OCI-LY7 (cell line): ENCODE results near the gene B4GAT1. TPM values are rescaled to one million over a fixed set of nuclear protein-coding genes. Genes with fewer than 3 reads are reported as not detected.

ENCODE experiments used
- BruUV-seq: library from RNA; stranded (reverse); fragments of 400-500 nt; replicated peaks from 2 replicates; lab custom pipeline; 2021; lab: Mats Ljungman, UMichigan
- CTCF ChIA-PET: fragments of 300-600 bp; sonication (Branson Sonifier 250); formaldehyde crosslinking; loops from one replicate; lab custom pipeline; 2022; ENCODE audit warnings: antibody characterized with exemption; ENCODE audit not compliant: unreplicated experiment; lab: Charles Lee
- POLR2A ChIA-PET: fragments of 300-600 bp; sonication (Branson Sonifier 250); formaldehyde crosslinking; loops from one replicate; lab custom pipeline; 2022; ENCODE audit warnings: antibody characterized with exemption; lab: Charles Lee
- DNase-seq: peaks from one replicate; pipeline ENCODE4 v3.0.0-alpha.2; 2015; ENCODE audit warnings: low spot score
- H2AFZ ChIP-seq: fragments of 200-600 bp; sonication (generic), shearing (Covaris generic); 2 replicates; pipeline ENCODE4 v1.6.1; 2014; ENCODE audit warnings: mild to moderate bottlenecking, antibody characterized with exemption, low read length, moderate library complexity
- H3K27ac ChIP-seq: fragments of 200-600 bp; sonication (generic); 2 replicates; pipeline ENCODE4 v1.5.1; 2014; ENCODE audit warnings: mixed run types, low read depth, mild to moderate bottlenecking, moderate library complexity, low read length, inconsistent platforms; ENCODE audit not compliant: poor library complexity, severe bottlenecking
- H3K36me3 ChIP-seq: fragments of 200-600 bp; sonication (generic); 2 replicates; pipeline ENCODE4 v1.6.1; 2014; ENCODE audit warnings: mild to moderate bottlenecking, antibody characterized with exemption, low read length, moderate library complexity, mixed read lengths; ENCODE audit not compliant: insufficient read depth
- H3K4me1 ChIP-seq: fragments of 200-600 bp; sonication (generic); 2 replicates; pipeline ENCODE4 v1.5.1; 2014; ENCODE audit warnings: mild to moderate bottlenecking, low read length; ENCODE audit not compliant: insufficient read depth, poor library complexity, severe bottlenecking
- H3K4me2 ChIP-seq: fragments of 200-600 bp; sonication (generic); 2 replicates; pipeline ENCODE4 v1.6.1; 2014; ENCODE audit warnings: mild to moderate bottlenecking, low read length
- H3K4me3 ChIP-seq: fragments of 200-600 bp; sonication (generic); 2 replicates; pipeline ENCODE4 v1.5.1; 2014; ENCODE audit warnings: mild to moderate bottlenecking, low read depth, low read length; ENCODE audit not compliant: poor library complexity, severe bottlenecking
- H3K79me2 ChIP-seq: fragments of 200-600 bp; sonication (generic); 2 replicates; pipeline ENCODE4 v1.6.1; 2016; ENCODE audit warnings: low read depth, mild to moderate bottlenecking, low read length, moderate library complexity, mixed read lengths; ENCODE audit not compliant: insufficient read depth
- H3K9me2 ChIP-seq: fragments of 200-600 bp; sonication (generic); 2 replicates; pipeline ENCODE4 v1.6.1; 2016; ENCODE audit warnings: mild to moderate bottlenecking, low read length, mixed read lengths; ENCODE audit not compliant: insufficient read depth
- H3K9me3 ChIP-seq: fragments of 200-600 bp; sonication (generic); 2 replicates; pipeline ENCODE4 v1.6.1; 2014; ENCODE audit warnings: mild to moderate bottlenecking, mixed run types, low read length, mixed read lengths
- H4K20me1 ChIP-seq: fragments of 200-600 bp; sonication (generic); 2 replicates; pipeline ENCODE4 v1.6.1; 2014; ENCODE audit warnings: mild to moderate bottlenecking, antibody characterized with exemption, low read length, moderate library complexity, mixed read lengths; ENCODE audit not compliant: insufficient read depth
- CTCF ChIP-seq: fragments of 200-600 bp; sonication (generic); conservative IDR thresholded peaks from 2 replicates; pipeline ENCODE4 v1.5.1; 2014; ENCODE audit warnings: mild to moderate bottlenecking, antibody characterized with exemption, low read length, moderate library complexity, mixed read lengths
- EZH2phosphoT487 ChIP-seq: fragments of 200-600 bp; sonication (generic); IDR thresholded peaks from 2 replicates; pipeline ENCODE4 v1.6.1; 2018; ENCODE audit warnings: low read depth, borderline replicate concordance, mild to moderate bottlenecking, mixed run types, antibody characterized with exemption, low read length, moderate library complexity, mixed read lengths
- intact Hi-C: fragments of 100-400 bp; cut with micrococcal nuclease; formaldehyde crosslinking; loops from one replicate; pipeline ENCODE4 v1.10.0; 2022; ENCODE audit not compliant: unreplicated experiment
- total RNA-seq, 2 experiments: library from RNA; depleted of rRNA in 1 of 2; stranded (reverse); fragments of >200 nt in 1 of 2; shearing (Covaris generic) in 1 of 2; gene quantifications; 2 replicates each; pipeline ENCODE4 v1.2.3, GENCODE V29; 2014 to 2022

Gene B4GAT1
- total RNA-seq, 2 experiments from 2014 or later: 9.8 to 11.7 TPM

DNA sequence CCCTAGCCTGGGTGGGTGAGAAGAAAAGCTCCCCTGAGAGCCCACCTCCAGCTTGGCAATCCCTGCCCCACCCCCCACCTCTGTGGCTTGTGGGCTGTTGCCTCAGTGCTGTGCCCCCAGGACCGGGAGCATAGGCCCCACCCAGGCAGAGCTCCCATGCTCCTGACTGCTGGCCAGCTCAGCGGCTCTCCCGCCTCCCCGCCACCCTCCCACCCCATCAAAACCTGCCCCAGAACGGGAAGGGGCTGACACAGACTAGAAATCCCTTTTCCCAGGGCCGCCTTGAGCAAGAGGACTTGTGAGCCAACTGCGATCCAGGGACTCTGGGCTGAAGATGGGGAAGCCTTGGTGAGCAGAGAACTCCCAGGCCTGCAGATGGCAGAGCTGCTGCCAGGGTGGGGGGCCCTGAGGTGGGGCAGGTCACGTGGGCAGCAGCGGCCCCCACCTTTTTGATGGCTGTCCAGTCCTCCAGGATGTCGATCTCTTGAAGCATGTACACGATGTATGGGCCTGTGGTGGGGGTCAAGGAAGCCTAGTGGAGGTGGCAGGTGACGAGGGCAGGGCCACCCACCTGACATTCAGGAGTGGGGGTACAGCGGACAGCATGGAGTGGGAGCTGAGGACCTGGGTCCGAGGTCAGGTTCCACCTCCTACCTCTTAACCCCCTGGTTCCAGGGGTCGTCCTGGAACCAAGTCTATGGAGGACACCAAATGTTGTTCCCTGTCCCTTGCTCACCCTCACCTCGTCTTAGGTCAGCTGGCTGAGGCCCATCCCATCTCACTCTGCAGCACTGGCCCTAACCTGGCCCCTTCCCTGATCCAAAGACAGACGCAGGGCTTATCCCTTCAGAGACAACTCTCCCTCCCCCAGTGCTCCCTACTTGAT is 8.9 kb downstream of the B4GAT1 start:
- DNase-seq: no peak
- TF ChIP-seq EZH2phosphoT487 (no peak), CTCF (no peak)
- Histone ChIP-seq H3K4me2 (no peak overlapping the region), H3K27ac (no peak overlapping the region), H3K4me1 (peaks cover 16% of the 10 kb centered on the region), H3K79me2 (peaks cover 3% of the 10 kb centered on the region; the same call in 1 of the 2 replicates), H4K20me1 (no peaks in the 10 kb centered on the region), H3K4me3 (no peak overlapping the region), H3K9me3 (no peaks in the 10 kb centered on the region), H3K36me3 (peaks cover 51% of the 10 kb centered on the region), H3K9me2 (no peaks in the 10 kb centered on the region), H2AFZ (no peak overlapping the region)
- CTCF ChIA-PET: interaction anchor here (0.5 kb wide), 1 partner anchor 83 kb away, joined by 3 read pairs; the partner anchor contains the start of gene NPAS4
- BruUV-seq: no TSS peak
- POLR2A ChIA-PET: no interaction called here
- intact Hi-C loops: no loop called here

GRCh38 chr11:66337103-66337899 is 10.1 kb downstream of the B4GAT1 start:
- peaks cover 51% of the 10 kb centered on the region for H3K36me3 ChIP-seq
- no peaks in the 10 kb centered on the region for H3K79me2 ChIP-seq
- TF ChIP-seq CTCF (no peak), EZH2phosphoT487 (no peak)
- no peak overlapping the region for H3K27ac ChIP-seq
- intact Hi-C loops: no loop called here
- H3K4me2 ChIP-seq: 0 out of 2 replicates have a peak overlapping the region, but pooled peaks have one; percentile 2
- H2AFZ ChIP-seq: no peak overlapping the region
- no peak overlapping the region for H3K4me3 ChIP-seq
- H3K9me2 ChIP-seq: no peaks in the 10 kb centered on the region
- POLR2A ChIA-PET: no interaction called here
- no peaks in the 10 kb centered on the region for H3K9me3 ChIP-seq
- DNase-seq: no peak
- peaks cover 14% of the 10 kb centered on the region for H3K4me1 ChIP-seq
- CTCF ChIA-PET: interaction anchor here (0.5 kb wide), 1 partner anchor 8 kb away, joined by 3 read pairs; no protein-coding TSS in a partner anchor
- BruUV-seq: TSS peak; percentile 80
- H4K20me1 ChIP-seq: no peaks in the 10 kb centered on the region
